Nephron progenitor cell (in vitro differentiated cells): ENCODE data around the gene MARCHF10.
"Not testable (repeated sequence)": the region's sequence is repeated elsewhere in the genome, so short reads cannot be mapped to it uniquely, and the experiment has no call there.

Source experiments
- DNase-seq: peaks from one replicate; pipeline ENCODE4 v3.0.0; 2021
- H3K27ac Mint-ChIP-seq: 2 replicates; pipeline ENCODE4 v1.8.0; 2021; ENCODE audit warnings: mild to moderate bottlenecking, moderate library complexity, mixed read lengths
- H3K27me3 Mint-ChIP-seq: 2 replicates; pipeline ENCODE4 v1.8.0; 2021; ENCODE audit warnings: mild to moderate bottlenecking, low read depth, mixed read lengths; ENCODE audit not compliant: poor library complexity
- H3K36me3 Mint-ChIP-seq: 2 replicates; pipeline ENCODE4 v1.8.0; 2021; ENCODE audit warnings: low read depth, mixed read lengths
- H3K4me1 Mint-ChIP-seq: 2 replicates; pipeline ENCODE4 v1.8.0; 2021; ENCODE audit warnings: mixed read lengths
- H3K4me3 Mint-ChIP-seq: 2 replicates; pipeline ENCODE4 v1.8.0; 2021; ENCODE audit warnings: mild to moderate bottlenecking, moderate library complexity, mixed read lengths
- H3K9me3 Mint-ChIP-seq: 2 replicates; pipeline ENCODE4 v1.8.0; 2021; ENCODE audit warnings: mild to moderate bottlenecking, moderate library complexity, mixed read lengths
- TF ChIP-seq, protein P1 (sequence below): fragments of 200-600 bp; sonication (generic); IDR thresholded peaks from 2 replicates; pipeline ENCODE4 v1.5.0; 2021; ENCODE audit warnings: antibody characterized with exemption

MARCHF10 gene

DNA sequence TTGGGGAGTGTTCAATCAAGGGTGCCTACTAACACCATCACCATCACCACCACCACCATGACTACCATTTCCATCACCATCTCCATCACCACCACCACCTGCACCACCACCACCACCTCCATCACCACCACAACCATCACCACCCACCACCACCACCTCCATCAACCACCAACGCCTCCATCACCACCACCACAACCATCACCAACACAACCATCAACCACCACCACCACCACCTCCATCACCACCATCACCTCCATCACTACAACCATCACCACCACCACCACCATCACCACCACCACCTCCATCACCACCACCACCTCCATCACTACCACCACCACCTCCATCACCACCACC is 15.7 kb downstream of the MARCHF10 start:
- Mint-ChIP-seq H3K27me3 (peaks cover 4% of the 10 kb centered on the region), H3K4me1 (peaks cover 30% of the 10 kb centered on the region), H3K4me3 (no peak overlapping the region), H3K27ac (no peak overlapping the region), H3K9me3 (peaks cover 11% of the 10 kb centered on the region), H3K36me3 (no peaks in the 10 kb centered on the region)
- TF ChIP-seq, protein P1, sequence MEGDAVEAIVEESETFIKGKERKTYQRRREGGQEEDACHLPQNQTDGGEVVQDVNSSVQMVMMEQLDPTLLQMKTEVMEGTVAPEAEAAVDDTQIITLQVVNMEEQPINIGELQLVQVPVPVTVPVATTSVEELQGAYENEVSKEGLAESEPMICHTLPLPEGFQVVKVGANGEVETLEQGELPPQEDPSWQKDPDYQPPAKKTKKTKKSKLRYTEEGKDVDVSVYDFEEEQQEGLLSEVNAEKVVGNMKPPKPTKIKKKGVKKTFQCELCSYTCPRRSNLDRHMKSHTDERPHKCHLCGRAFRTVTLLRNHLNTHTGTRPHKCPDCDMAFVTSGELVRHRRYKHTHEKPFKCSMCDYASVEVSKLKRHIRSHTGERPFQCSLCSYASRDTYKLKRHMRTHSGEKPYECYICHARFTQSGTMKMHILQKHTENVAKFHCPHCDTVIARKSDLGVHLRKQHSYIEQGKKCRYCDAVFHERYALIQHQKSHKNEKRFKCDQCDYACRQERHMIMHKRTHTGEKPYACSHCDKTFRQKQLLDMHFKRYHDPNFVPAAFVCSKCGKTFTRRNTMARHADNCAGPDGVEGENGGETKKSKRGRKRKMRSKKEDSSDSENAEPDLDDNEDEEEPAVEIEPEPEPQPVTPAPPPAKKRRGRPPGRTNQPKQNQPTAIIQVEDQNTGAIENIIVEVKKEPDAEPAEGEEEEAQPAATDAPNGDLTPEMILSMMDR: no peak
- no peak for DNase-seq

DNA sequence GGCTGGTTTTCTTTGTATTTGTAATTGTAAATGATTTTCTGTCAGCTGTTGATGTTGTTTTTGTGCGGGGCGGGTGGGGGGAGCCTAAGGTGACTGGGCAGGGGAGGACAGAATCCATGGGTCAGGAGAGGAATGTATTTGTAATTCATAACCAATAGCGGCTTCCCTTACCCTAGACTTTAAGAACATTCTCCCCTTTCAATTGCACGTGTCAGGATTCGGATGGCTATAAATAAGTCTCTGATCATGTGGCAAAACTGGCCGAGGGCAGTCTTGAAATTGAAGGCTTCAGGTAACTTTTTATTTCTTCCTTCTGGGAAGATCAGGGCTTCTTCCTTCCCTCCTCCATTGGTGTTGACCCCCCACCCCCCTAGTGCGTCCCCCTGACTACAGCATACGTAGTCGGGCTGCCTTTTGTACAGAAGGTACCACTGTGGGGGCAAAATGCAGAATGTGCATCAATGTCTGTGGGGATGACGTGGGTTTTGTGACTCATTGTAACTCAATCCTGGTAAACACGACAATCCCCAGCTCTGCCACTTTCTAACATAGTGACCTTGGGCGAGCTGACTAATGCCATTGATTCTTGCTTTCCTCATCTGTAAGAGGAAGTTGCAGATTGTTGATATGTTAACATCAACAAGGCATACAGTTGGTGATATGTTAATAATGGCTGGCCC is 16.2 kb downstream of the MARCHF10 start:
- no peak for DNase-seq

DNA sequence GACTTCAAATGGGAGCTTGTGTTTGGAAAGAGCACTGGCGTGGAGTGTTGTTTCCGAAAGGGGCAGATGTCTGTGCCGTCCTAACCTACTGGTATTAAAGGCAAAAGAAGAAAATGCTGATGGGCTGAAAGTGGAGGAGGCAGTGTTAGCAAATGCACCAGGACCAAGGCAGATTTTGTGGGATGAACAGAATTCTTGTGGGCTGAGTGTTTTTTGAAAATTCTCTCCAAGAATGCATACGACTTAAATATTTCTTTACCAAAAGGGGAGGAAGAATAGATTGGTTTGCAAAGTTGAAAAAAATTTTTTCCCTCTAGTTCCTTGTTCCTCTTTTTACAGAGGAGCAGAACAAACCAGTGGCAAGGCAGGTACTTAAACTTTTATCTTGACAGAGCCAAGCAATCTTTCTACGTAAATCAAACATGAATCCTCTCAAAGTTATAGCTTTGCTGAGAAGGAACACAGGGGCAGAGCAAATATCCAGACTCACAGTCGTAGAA is 16.8 kb downstream of the MARCHF10 start:
- TF ChIP-seq, protein P1: no peak
- peak overlapping the region; percentile 81 for H3K27ac Mint-ChIP-seq

More for the DNA sequence above, 16.2 kb downstream of the MARCHF10 start:
- Mint-ChIP-seq H3K27ac (no peak overlapping the region), H3K9me3 (peaks cover 11% of the 10 kb centered on the region), H3K36me3 (no peaks in the 10 kb centered on the region), H3K4me1 (peaks cover 30% of the 10 kb centered on the region), H3K4me3 (no peak overlapping the region), H3K27me3 (peaks cover 4% of the 10 kb centered on the region)
- TF ChIP-seq, protein P1: no peak

DNA sequence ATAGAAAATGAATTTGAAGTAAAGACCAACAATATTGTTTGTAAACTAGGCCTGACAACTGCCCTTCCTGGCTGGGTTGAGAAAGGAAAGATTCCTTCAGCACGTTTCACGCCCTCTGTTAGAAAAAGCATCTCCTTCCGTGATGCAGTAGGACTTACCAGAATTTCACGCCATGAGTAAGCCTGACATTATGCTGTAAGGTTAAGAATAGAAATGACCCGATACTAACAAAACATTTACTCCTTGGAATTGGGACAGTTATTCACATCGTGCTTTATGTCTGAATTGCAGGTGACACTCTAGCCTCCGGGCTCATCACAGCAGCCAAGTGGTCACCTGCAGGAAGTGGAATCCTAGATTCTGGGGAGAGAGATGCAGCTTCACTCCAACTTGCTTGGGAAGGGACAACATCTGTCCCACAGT is 17.5 kb downstream of the MARCHF10 start:
- TF ChIP-seq, protein P1: no peak
- Mint-ChIP-seq H3K27ac (no peak overlapping the region), H3K4me3 (no peak overlapping the region), H3K9me3 (peaks cover 13% of the 10 kb centered on the region), H3K4me1 (peaks cover 30% of the 10 kb centered on the region), H3K36me3 (no peaks in the 10 kb centered on the region), H3K27me3 (peaks cover 4% of the 10 kb centered on the region)
- DNase-seq: no peak

More for the DNA sequence above, 16.8 kb downstream of the MARCHF10 start:
- DNase-seq: no peak
- Mint-ChIP-seq H3K36me3 (no peaks in the 10 kb centered on the region), H3K4me1 (peaks cover 30% of the 10 kb centered on the region), H3K27me3 (peaks cover 4% of the 10 kb centered on the region), H3K9me3 (peaks cover 11% of the 10 kb centered on the region), H3K4me3 (no peak overlapping the region)

DNA sequence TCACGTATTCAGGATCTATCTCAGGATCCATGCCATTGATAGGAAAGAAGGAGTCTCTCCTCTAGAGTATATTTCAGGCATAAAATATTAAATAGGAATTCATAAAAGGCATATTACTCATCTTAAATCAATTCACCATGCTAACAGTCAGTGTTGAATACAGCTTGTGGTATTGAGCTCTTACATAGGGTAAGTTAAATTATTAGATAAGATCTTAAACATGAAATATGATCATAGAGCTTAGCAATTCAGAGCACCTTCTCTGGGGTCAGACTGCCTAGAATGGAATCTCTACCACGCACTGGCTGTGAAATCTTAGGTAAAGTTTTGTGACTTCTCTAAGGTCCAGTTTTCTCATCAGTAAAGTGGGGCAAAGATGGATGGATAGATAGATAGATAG is 20.7 kb downstream of the MARCHF10 start:
- DNase-seq: no peak
- TF ChIP-seq, protein P1: no peak
- H3K4me1 Mint-ChIP-seq: peaks cover 23% of the 10 kb centered on the region
- peaks cover 4% of the 10 kb centered on the region for H3K27me3 Mint-ChIP-seq
- peaks cover 10% of the 10 kb centered on the region for H3K36me3 Mint-ChIP-seq
- H3K27ac Mint-ChIP-seq: no peak overlapping the region
- peaks cover 32% of the 10 kb centered on the region for H3K9me3 Mint-ChIP-seq
- H3K4me3 Mint-ChIP-seq: no peak overlapping the region

DNA sequence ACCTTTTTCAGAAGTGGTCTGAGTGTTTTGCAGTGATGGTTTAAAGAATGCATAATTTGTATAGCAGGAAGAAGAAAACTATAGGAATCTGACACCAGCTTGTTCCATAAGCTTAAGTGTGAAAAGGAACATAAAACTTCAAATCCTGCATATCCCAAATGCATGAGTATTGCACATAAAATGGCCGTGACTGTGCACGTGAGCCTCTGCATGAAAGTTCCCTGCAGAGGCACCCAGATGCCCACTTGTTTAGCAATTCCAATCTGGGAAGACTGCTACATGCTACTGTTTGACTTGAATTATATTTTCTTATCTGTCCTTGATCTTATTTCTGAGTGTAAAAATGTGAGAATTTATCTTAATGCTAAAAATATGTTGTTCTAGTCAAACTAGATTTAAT is 21.5 kb downstream of the MARCHF10 start:
- Mint-ChIP-seq H3K4me3 (no peak overlapping the region), H3K27ac (no peak overlapping the region), H3K36me3 (peaks cover 10% of the 10 kb centered on the region), H3K9me3 (peaks cover 32% of the 10 kb centered on the region), H3K4me1 (peaks cover 16% of the 10 kb centered on the region), H3K27me3 (peaks cover 4% of the 10 kb centered on the region)
- no peak for DNase-seq
- TF ChIP-seq, protein P1: no peak

DNA sequence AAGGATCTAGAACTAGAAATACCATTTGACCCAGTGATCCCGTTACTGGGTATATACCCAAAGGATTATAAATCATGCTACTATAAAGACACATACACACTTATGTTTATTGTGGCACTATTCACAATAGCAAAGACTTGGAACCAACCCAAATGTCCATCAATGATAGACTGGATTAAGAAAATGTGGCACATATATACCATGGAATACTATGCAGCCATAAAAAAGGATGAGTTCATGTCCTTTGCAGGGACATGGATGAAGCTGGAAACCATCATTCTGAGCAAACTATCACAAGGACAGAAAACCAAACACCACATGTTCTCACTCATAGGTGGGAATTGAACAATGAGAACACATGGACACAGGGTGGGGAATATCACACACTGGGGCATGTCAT is 22.1 kb downstream of the MARCHF10 start:
- not testable (repeated sequence) for H3K27ac Mint-ChIP-seq, H3K4me3 Mint-ChIP-seq, DNase-seq, H3K27me3 Mint-ChIP-seq, H3K4me1 Mint-ChIP-seq, H3K36me3 Mint-ChIP-seq
- H3K9me3 Mint-ChIP-seq: peaks cover 32% of the 10 kb centered on the region
